GM19467 (cell line): ENCODE data around the gene MOSPD3.

Source experiments
- ATAC-seq: cut with Tn5 transposase; IDR thresholded peaks from one replicate; pipeline ENCODE4 v1.9.1; 2021; ENCODE audit warnings: mild to moderate bottlenecking, moderate library complexity; ENCODE audit not compliant: unreplicated experiment

The MOSPD3 gene

DNA sequence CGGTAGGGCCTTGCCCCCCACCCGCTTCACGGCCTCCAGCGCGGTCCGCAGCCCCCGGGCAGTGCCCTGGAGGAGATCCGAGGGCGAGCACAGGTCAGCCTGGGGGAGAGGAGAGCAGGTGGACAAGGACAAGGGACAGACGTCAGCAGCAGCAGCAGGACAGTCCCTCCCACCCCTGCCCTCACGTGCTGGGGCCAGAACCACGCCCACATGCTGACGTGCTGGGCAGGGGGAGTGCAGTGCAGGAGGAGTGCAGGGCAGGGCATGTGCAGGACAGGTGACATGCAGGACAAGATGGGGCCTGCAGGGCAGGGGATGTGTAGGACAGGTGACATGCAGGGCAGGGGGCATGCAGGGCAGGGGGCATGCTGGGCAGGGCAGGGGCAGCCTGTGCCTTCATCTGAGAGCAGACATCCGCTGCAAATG, 37.1 kb upstream of the MOSPD3 start:
- no peak for ATAC-seq

- ATAC-seq: no peak
Measured at GRCh38 chr7:100575746-100576383, 36.5 kb upstream of the MOSPD3 start.

DNA sequence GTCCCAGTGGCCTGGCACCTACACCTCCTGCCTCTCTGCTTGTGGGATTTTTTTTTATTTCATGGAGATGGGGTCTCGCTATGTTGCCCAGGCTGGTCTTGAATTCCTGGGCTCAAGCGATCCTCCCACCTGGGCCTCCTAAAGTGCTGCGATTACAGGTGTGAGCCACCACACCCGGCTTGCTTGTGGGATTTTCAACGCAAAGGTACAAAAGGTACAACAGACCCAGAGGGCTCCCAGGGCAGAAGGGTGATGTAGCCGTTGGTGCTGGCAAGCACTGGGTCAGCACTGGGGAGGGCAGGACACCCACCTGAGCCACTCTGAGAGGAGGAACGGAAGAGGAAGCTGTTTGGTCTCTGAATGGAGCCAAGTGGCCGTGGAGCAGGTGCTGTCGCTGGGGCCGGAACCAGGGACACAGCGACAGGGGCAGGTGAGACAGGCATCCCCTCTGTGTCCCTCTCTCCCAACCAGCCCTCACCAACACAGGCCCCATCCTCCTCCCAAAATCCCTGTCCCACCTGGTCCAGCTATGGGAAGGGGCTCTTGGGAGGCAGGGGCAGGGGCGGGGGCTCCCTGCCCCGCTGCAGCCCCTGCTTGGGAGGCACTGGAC, 35.9 kb upstream of the MOSPD3 start:
- ATAC-seq: no peak

- no peak for ATAC-seq
Measured at GRCh38 chr7:100577103-100577502, 35.2 kb upstream of the MOSPD3 start.

DNA sequence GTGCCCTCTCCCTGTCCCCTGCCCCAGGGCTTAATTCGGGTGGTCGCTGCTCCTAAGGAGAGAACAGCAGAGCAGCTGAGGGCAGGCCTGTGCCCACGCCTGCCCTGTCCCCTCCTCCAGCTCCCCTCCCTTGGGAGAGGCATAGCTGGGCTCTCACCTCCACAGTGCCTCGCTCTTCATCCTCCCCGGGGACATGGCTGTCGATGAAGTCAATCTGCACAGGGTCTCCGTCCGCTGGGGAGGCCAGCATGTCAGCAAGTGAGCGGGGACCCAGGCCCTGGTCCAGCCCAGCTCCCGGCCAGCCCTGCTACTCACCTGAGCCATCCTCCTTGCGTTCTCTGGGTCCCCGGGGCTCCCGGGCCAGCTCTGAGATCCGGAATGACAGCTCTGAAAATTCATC, 34.8 kb upstream of the MOSPD3 start:
- no peak for ATAC-seq

GRCh38 chr7:100578246-100579183, 33.8 kb upstream of the MOSPD3 start:
- ATAC-seq: no peak

DNA sequence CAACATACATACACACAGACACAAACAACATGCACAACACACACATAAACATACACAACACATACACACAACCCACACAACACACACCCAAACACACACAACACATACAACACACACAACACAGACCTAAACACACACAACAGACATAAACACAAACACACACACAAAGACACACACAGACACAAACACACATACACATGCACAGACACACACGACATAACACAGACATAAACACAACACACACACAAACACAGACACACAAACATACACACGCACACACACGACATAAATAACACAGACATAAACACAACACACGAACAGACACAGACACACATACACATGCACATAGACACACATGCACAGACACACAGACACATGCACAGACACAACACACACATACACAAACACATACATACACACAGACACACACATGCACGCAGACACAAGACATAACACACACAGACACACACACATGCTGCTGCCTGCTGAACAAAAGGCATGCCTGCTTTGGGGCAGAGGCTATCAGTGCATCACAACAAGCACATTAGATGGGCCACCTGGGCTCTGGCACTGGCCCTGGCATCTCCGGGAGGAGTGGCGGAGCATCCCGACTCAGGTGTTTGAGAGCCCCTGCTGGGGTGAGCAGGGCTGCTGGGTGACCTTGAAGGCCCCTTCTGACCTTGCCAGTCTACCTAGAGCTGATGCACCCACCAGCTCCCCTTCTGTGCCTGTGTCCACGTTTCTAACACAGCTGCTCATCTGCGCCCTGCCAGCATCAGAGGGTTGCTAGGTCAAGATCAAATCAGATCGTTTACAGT, 31.7 kb upstream of the MOSPD3 start:
- ATAC-seq: no peak

GRCh38 chr7:100582041-100582579, 30.2 kb upstream of the MOSPD3 start:
- no peak for ATAC-seq

DNA sequence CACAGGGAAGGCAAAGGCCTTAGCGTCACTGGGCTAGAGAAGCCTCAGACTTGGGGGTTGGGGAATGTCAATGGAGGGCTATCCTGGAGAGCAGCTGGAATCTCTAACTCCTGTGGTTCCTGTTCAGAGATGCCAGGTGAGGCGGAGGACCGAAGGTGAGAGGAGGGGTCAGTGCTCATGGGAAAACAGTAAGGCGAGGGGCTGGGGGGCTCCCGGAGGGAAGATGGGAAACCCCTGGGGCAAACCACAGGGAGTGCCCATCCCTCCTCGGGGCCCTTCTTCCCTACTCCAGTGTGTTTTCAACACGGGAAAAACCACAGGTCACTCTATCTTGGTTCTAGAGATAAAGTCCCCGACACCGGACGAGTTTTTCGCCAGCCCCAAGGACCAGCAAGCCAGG, 29.7 kb upstream of the MOSPD3 start:
- ATAC-seq: no peak

GRCh38 chr7:100583132-100584053, 28.9 kb upstream of the MOSPD3 start:
- ATAC-seq: no peak

GRCh38 chr7:100584054-100584682, 28.2 kb upstream of the MOSPD3 start:
- ATAC-seq: no peak

GRCh38 chr7:100584683-100585510, 27.4 kb upstream of the MOSPD3 start:
- no peak for ATAC-seq

- peak; percentile 21 for ATAC-seq
Measured at GRCh38 chr7:100585511-100586265, 26.7 kb upstream of the MOSPD3 start, which contains the start of gene LRCH4. LRCH4 (minus strand) TSS chr7:100586129; CDS start chr7:100586100, 29 bp downstream.

DNA sequence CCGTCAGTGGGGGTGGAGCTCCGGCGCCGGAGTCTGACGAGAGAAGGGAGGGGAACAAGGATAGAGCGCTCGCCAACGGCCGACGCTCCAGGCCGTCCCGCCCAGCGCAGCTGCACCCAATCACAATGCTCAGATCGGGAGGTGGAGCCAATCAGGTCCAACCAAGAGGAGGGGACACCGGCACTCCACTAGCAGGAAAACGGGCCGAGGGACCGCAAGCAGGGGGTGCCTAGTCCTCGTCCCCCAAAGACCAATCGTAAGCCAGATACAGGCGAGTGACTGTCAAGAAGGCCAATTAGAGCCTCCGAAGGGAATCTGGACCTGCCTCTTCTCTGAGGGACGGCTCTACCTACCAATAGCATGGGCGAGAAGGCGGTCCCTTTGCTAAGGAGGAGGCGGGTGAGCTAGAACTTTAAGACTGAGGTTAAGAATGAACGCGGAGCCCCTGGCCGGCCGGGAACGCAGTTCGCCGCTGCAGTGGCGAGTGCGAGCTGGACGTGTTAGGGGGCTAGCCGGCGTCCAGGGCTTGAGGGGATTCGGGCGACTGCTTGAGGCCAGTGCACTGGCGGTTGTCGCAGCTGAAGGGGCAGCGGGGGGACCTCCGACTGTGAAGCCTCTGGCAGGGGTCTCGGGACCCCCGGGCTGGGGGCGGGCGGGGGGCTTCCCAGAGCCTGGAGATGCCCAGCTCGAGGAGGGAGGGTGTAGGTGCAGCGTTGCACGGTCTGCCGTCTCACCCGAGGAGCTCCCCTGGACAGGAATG, 25.9 kb upstream of the MOSPD3 start, which contains the start of gene FBXO24:
FBXO24 (plus strand) TSS at position 63 of the 760 bp plus-strand sequence; CDS start at position 361, 298 bp downstream.
- ATAC-seq: peak; percentile 85

DNA sequence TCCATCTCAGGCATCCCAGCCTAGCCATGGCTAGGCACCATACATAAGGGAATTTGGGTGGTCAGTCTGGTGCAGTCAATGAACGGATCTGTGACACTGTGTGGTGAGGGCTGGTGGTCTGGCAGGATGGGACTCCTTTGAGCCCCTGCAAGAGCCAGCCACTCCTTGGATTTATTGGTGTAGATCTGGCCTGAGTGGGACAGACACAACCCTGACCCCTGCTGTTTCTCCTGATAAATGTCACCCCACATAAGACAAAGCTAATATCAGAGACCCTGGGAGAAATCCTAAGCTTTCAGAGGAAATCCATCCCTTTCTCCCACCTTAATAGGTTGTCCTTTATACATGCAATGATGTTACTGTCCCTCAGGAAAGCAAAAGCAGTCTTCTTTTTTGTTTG, 23.9 kb upstream of the MOSPD3 start:
- ATAC-seq: no peak

- no peak for ATAC-seq
Measured at GRCh38 chr7:100589341-100589947, 22.9 kb upstream of the MOSPD3 start.
